CD4-positive, alpha-beta T cell treated with Interferon gamma for 1 hour (primary cell): Measurements from ENCODE around the gene NAV2.

ENCODE experiments used
- DNase-seq: peaks from one replicate; pipeline ENCODE4 v3.0.0-alpha.2; 2020

The NAV2 gene

GRCh38 chr11:19689281-19690000 lies 23.2 kb upstream of the NAV2 start:
- DNase-seq: no peak

GRCh38 chr11:19690885-19691284 lies 21.8 kb upstream of the NAV2 start:
- no peak for DNase-seq

GRCh38 chr11:19691815-19692500 lies 20.7 kb upstream of the NAV2 start:
- no peak for DNase-seq

GRCh38 chr11:19693146-19693545 lies 19.5 kb upstream of the NAV2 start:
- no peak for DNase-seq

GRCh38 chr11:19694796-19695345 lies 17.8 kb upstream of the NAV2 start:
- no peak for DNase-seq

GRCh38 chr11:19696073-19696472 lies 16.6 kb upstream of the NAV2 start:
- DNase-seq: no peak

GRCh38 chr11:19696904-19697303 lies 15.7 kb upstream of the NAV2 start:
- DNase-seq: no peak

GRCh38 chr11:19697721-19698121 lies 14.9 kb upstream of the NAV2 start:
- DNase-seq: no peak

- no peak for DNase-seq
Measured at GRCh38 chr11:19698493-19699292, 13.9 kb upstream of the NAV2 start.

- DNase-seq: no peak
Measured at GRCh38 chr11:19701421-19701820, 11.2 kb upstream of the NAV2 start.

GRCh38 chr11:19702620-19703019 lies 10.0 kb upstream of the NAV2 start:
- DNase-seq: no peak

- DNase-seq: no peak
Measured at GRCh38 chr11:19703211-19703610, 9.4 kb upstream of the NAV2 start.

- no peak for DNase-seq
Measured at GRCh38 chr11:19704213-19704612, 8.4 kb upstream of the NAV2 start.

- DNase-seq: no peak
Measured at GRCh38 chr11:19705936-19706335, 6.7 kb upstream of the NAV2 start.

- no peak for DNase-seq
Measured at GRCh38 chr11:19711911-19712280, 741 bp upstream of the NAV2 start.

- DNase-seq: no peak
Measured at GRCh38 chr11:19713196-19714021, 772 bp downstream of the NAV2 start.

GRCh38 chr11:19714022-19714386 lies 1.4 kb downstream of the NAV2 start:
- DNase-seq: no peak

GRCh38 chr11:19714387-19715363 lies 2.0 kb downstream of the NAV2 start:
- DNase-seq: no peak

- DNase-seq: no peak
Measured at GRCh38 chr11:19715373-19715772, 2.7 kb downstream of the NAV2 start.

GRCh38 chr11:19718051-19718450 lies 5.4 kb downstream of the NAV2 start:
- DNase-seq: no peak

GRCh38 chr11:19718951-19719350 lies 6.3 kb downstream of the NAV2 start:
- no peak for DNase-seq

- no peak for DNase-seq
Measured at GRCh38 chr11:19719960-19720359, 7.3 kb downstream of the NAV2 start.
